ENCODE measurements around the gene OR52B4. TPM values are rescaled to one million over a fixed set of nuclear protein-coding genes. Genes with fewer than 3 reads are reported as not detected.

The OR52B4 gene
- total RNA-seq, 4 donors from 2014 or later: not detected

- Histone ChIP-seq H3K27me3 (no peaks in the 10 kb centered on the region), H3K27ac (peak within 1 kb of the TSS; percentile 69 to 87 (median 84)), H3K4me1 (peaks cover 0 to 28% (median 3%) of the 10 kb centered on the region in 3 donors), H3K36me3 (peaks cover 0 to 23% of the 10 kb centered on the region in 2 donors), H3K4me3 (peak within 1 kb of the TSS; percentile 88 to 99), H3K9me3 (peaks cover 0 to 4% (median 0%) of the 10 kb centered on the region in 3 donors)
- WGBS, 2 donors (ENCODE audit: low coverage in 1 of 2): 0 to 4% methylated on average over 1 to 4 of the region's 13 CpGs
- peak; percentile 97 for ATAC-seq
- no peak for TF ChIP-seq CTCF (IDR thresholded peaks at IDR 0.05)
- no peak for TF ChIP-seq EP300 (IDR thresholded peaks at IDR 0.05)
- TF ChIP-seq POLR2A (IDR thresholded peaks at IDR 0.05): peak in 1 of 2 donors; percentile 5
- TF ChIP-seq POLR2AphosphoS5 (IDR thresholded peaks at IDR 0.05): peak; percentile 31
Observed at GRCh38 chr11:4393209-4393857, 25.1 kb upstream of the OR52B4 start, which contains the start of gene TRIM21. Gene TRIM21 (minus strand): TSS chr11:4393702. CDS start chr11:4390409, 3,293 bp downstream.

GRCh38 chr11:4388221-4388620 lies 20.0 kb upstream of the OR52B4 start:
- H3K9me3 ChIP-seq: no peaks in the 10 kb centered on the region
- no peak overlapping the region for H3K27ac ChIP-seq
- peaks cover 0 to 22% (median 0%) of the 10 kb centered on the region in 3 donors for H3K4me1 ChIP-seq
- no peak overlapping the region for H3K4me3 ChIP-seq
- 100% methylated on average over 1 to 2 of the region's 2 CpGs for WGBS, 2 donors (ENCODE audit: low coverage in 1 of 2)
- H3K27me3 ChIP-seq: no peaks in the 10 kb centered on the region
- no peak for TF ChIP-seq POLR2A (IDR thresholded peaks at IDR 0.05)
- no peak for TF ChIP-seq EP300 (IDR thresholded peaks at IDR 0.05)
- no peak for TF ChIP-seq CTCF (IDR thresholded peaks at IDR 0.05)
- no peak for TF ChIP-seq POLR2AphosphoS5 (IDR thresholded peaks at IDR 0.05)
- peaks cover 0 to 74% of the 10 kb centered on the region in 2 donors for H3K36me3 ChIP-seq
- no peak for ATAC-seq

- Histone ChIP-seq H3K9me3 (no peaks in the 10 kb centered on the region), H3K4me1 (peaks cover 0 to 2% (median 0%) of the 10 kb centered on the region in 3 donors), H3K4me3 (no peak overlapping the region), H3K36me3 (peaks cover 0 to 76% of the 10 kb centered on the region in 2 donors), H3K27me3 (no peaks in the 10 kb centered on the region), H3K27ac (no peak overlapping the region)
- no peak for TF ChIP-seq POLR2AphosphoS5 (IDR thresholded peaks at IDR 0.05)
- TF ChIP-seq EP300 (IDR thresholded peaks at IDR 0.05): no peak
- TF ChIP-seq POLR2A (IDR thresholded peaks at IDR 0.05): no peak
- no peak for TF ChIP-seq CTCF (IDR thresholded peaks at IDR 0.05)
- no peak for ATAC-seq
- WGBS, 2 donors (ENCODE audit: low coverage in 1 of 2): 100% methylated on average over 1 of the region's 3 CpGs
Observed at GRCh38 chr11:4385978-4386740, 18.0 kb upstream of the OR52B4 start.

- H3K9me3 ChIP-seq: no peaks in the 10 kb centered on the region
Observed at GRCh38 chr11:4381901-4382300, 13.7 kb upstream of the OR52B4 start.

More at GRCh38 chr11:4381901-4382300, 13.7 kb upstream of the OR52B4 start:
- Histone ChIP-seq H3K36me3 (peaks cover 0 to 39% of the 10 kb centered on the region in 2 donors), H3K27ac (no peak overlapping the region), H3K27me3 (no peaks in the 10 kb centered on the region), H3K4me1 (no peaks in the 10 kb centered on the region), H3K4me3 (no peak overlapping the region)
- WGBS, 2 donors (ENCODE audit: low coverage in 1 of 2): 76 to 80% methylated on average over 1 to 2 of the region's 2 CpGs
- no peak for TF ChIP-seq POLR2AphosphoS5 (IDR thresholded peaks at IDR 0.05)
- no peak for TF ChIP-seq CTCF (IDR thresholded peaks at IDR 0.05)
- TF ChIP-seq EP300 (IDR thresholded peaks at IDR 0.05): no peak
- TF ChIP-seq POLR2A (IDR thresholded peaks at IDR 0.05): no peak
- ATAC-seq: no peak

Measured in gastroesophageal sphincter (tissue), 4 donors.